Vagina (tissue), 2 donors: ENCODE results near the gene PLA2R1. TPM values are rescaled to one million over a fixed set of nuclear protein-coding genes. Genes with fewer than 3 reads are reported as not detected.

Experiments used
- DNase-seq, 2 donors: peaks; one replicate each; pipeline ENCODE4 v3.0.0-alpha.2; 2017; ENCODE audit errors: extremely low spot score in 2 of 2
- H3K27ac ChIP-seq: fragments of 200-600 bp; sonication (generic); one replicate; pipeline ENCODE4 v1.5.1; 2019
- H3K27me3 ChIP-seq: fragments of 200-600 bp; sonication (generic); one replicate; pipeline ENCODE4 v1.5.1; 2019
- H3K36me3 ChIP-seq, 2 donors: fragments of 200-600 bp; sonication (generic); one replicate each; pipeline ENCODE4 v1.5.1; 2017 to 2019
- H3K4me1 ChIP-seq: fragments of 200-600 bp; sonication (generic); one replicate; pipeline ENCODE4 v1.5.1; 2019
- H3K4me3 ChIP-seq, 2 donors: fragments of 200-600 bp; sonication (generic); 1 replicate in 1 of 2; 2 replicates in 1 of 2; pipeline ENCODE4 v1.5.1; 2016 to 2019
- H3K9me3 ChIP-seq: fragments of 200-600 bp; sonication (generic); one replicate; pipeline ENCODE4 v1.5.1; 2019
- POLR2A ChIP-seq, 2 donors: fragments of 450-650 bp; IDR thresholded peaks; one replicate each; pipeline ENCODE4 v1.6.1; 2017; ENCODE audit warnings: antibody characterized with exemption in 2 of 2, mild to moderate bottlenecking in 2 of 2, moderate library complexity in 2 of 2
- POLR2AphosphoS5 ChIP-seq, 2 donors: sonication (generic); formaldehyde crosslinking; IDR thresholded peaks; one replicate each; pipeline ENCODE4 v1.9.0; 2017; ENCODE audit warnings: antibody characterized with exemption in 2 of 2, mild to moderate bottlenecking in 2 of 2, low read depth in 1 of 2; ENCODE audit not compliant: insufficient read depth in 1 of 2
- intact Hi-C: fragments of 100-400 bp; cut with DNase I; formaldehyde crosslinking; loops from one replicate; pipeline ENCODE4 v1.15.1; 2023
- total RNA-seq: library from RNA; depleted of rRNA; stranded (reverse); fragments of >200 nt; gene quantifications from one replicate; pipeline ENCODE4 v1.2.3, GENCODE V29; 2016
- TF ChIP-seq, protein P1 (sequence below), 3 experiments: fragments of 450-650 bp in 2 of 3; fragments of 200-600 bp in 1 of 3; sonication (generic) in 1 of 3; IDR thresholded peaks; one replicate each; pipeline ENCODE4 v1.5.1; 2017 to 2019; ENCODE audit warnings: antibody characterized with exemption in 3 of 3, mild to moderate bottlenecking in 2 of 3, moderate library complexity in 2 of 3

Gene PLA2R1
- total RNA-seq, 1 donor from 2014 or later: 24.3 TPM

- no peak overlapping the region for H3K4me3 ChIP-seq
- intact Hi-C loops: no loop called here
- TF ChIP-seq, protein P1, sequence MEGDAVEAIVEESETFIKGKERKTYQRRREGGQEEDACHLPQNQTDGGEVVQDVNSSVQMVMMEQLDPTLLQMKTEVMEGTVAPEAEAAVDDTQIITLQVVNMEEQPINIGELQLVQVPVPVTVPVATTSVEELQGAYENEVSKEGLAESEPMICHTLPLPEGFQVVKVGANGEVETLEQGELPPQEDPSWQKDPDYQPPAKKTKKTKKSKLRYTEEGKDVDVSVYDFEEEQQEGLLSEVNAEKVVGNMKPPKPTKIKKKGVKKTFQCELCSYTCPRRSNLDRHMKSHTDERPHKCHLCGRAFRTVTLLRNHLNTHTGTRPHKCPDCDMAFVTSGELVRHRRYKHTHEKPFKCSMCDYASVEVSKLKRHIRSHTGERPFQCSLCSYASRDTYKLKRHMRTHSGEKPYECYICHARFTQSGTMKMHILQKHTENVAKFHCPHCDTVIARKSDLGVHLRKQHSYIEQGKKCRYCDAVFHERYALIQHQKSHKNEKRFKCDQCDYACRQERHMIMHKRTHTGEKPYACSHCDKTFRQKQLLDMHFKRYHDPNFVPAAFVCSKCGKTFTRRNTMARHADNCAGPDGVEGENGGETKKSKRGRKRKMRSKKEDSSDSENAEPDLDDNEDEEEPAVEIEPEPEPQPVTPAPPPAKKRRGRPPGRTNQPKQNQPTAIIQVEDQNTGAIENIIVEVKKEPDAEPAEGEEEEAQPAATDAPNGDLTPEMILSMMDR (IDR thresholded peaks at IDR 0.05): no peak
- TF ChIP-seq POLR2AphosphoS5 (IDR thresholded peaks at IDR 0.05; ENCODE audit: insufficient read depth in 1 of 2, low read depth in 1 of 2): no peak
- H3K9me3 ChIP-seq: no peaks in the 10 kb centered on the region
- no peaks in the 10 kb centered on the region for H3K27me3 ChIP-seq
- H3K27ac ChIP-seq: no peak overlapping the region
- H3K4me1 ChIP-seq: peaks cover 5% of the 10 kb centered on the region
- DNase-seq: no peak
- peaks cover 0 to 10% of the 10 kb centered on the region in 2 donors for H3K36me3 ChIP-seq
Measured at GRCh38 chr2:160036736-160037135, 25.7 kb downstream of the PLA2R1 start.

DNA sequence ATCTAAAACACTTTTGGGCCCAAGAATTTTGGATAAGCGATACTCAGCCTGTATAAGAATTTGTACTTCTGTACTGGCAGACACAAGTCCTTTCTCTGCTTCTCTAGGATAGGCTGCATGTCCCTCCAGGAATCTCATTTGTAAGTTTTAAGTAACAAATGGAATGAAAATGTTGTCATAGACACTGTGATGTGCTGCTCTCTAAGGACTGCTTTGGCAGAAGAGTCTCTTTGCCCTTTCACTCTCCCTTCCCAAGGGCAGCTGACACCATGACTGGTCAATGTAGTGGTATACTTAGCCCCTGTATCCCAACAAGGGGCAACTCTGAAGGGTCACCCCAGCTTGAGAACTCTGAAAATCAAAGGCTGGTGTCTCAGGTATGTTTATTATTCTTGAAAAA is 27.3 kb downstream of the PLA2R1 start:
- H3K4me3 ChIP-seq: no peak overlapping the region
- no peak overlapping the region for H3K27ac ChIP-seq
- no peaks in the 10 kb centered on the region for H3K27me3 ChIP-seq
- no peaks in the 10 kb centered on the region for H3K9me3 ChIP-seq
- H3K4me1 ChIP-seq: peaks cover 5% of the 10 kb centered on the region
- intact Hi-C loops: no loop called here
- DNase-seq: no peak
- peaks cover 0 to 10% of the 10 kb centered on the region in 2 donors for H3K36me3 ChIP-seq
- TF ChIP-seq POLR2AphosphoS5 (IDR thresholded peaks at IDR 0.05; ENCODE audit: insufficient read depth in 1 of 2, low read depth in 1 of 2) (no peak), POLR2A (IDR thresholded peaks at IDR 0.05) (no peak)
- TF ChIP-seq, protein P1 (IDR thresholded peaks at IDR 0.05): no peak

DNA sequence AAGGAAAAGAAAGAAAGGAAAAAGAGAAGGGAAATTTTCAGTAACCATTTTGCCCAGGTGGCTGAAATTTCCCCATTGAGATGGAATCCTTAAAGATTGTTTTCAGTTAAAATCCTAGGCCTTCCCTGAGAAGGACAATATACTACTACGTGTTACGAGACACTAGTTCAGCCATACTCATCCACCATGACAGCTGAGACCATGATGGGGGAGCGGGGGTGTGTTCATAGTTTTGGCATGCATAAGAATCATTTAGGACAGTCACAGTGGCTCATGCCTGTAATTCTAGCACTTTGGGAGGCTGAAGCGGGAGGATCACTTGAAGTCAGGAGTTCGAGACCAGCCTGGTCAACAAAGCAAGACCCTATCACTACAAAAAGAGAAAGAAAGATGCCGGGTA is 28.0 kb downstream of the PLA2R1 start:
- Histone ChIP-seq H3K9me3 (no peaks in the 10 kb centered on the region), H3K4me1 (peaks cover 5% of the 10 kb centered on the region), H3K27ac (no peak overlapping the region), H3K27me3 (no peaks in the 10 kb centered on the region), H3K4me3 (no peak overlapping the region), H3K36me3 (peaks cover 0 to 10% of the 10 kb centered on the region in 2 donors)
- DNase-seq: no peak
- TF ChIP-seq POLR2AphosphoS5 (IDR thresholded peaks at IDR 0.05; ENCODE audit: insufficient read depth in 1 of 2, low read depth in 1 of 2): no peak
- TF ChIP-seq, protein P1 (IDR thresholded peaks at IDR 0.05): no peak
- no peak for TF ChIP-seq POLR2A (IDR thresholded peaks at IDR 0.05)
- intact Hi-C loops: no loop called here

- intact Hi-C loops: no loop called here
- Histone ChIP-seq H3K4me1 (peaks cover 5% of the 10 kb centered on the region), H3K27me3 (no peaks in the 10 kb centered on the region), H3K9me3 (no peaks in the 10 kb centered on the region), H3K27ac (no peak overlapping the region), H3K36me3 (peaks cover 0 to 10% of the 10 kb centered on the region in 2 donors), H3K4me3 (no peak overlapping the region)
- TF ChIP-seq POLR2A (IDR thresholded peaks at IDR 0.05): no peak
- no peak for TF ChIP-seq POLR2AphosphoS5 (IDR thresholded peaks at IDR 0.05; ENCODE audit: insufficient read depth in 1 of 2, low read depth in 1 of 2)
- TF ChIP-seq, protein P1 (IDR thresholded peaks at IDR 0.05): no peak
- DNase-seq: no peak
Measured at GRCh38 chr2:160033732-160034392, 28.6 kb downstream of the PLA2R1 start.

DNA sequence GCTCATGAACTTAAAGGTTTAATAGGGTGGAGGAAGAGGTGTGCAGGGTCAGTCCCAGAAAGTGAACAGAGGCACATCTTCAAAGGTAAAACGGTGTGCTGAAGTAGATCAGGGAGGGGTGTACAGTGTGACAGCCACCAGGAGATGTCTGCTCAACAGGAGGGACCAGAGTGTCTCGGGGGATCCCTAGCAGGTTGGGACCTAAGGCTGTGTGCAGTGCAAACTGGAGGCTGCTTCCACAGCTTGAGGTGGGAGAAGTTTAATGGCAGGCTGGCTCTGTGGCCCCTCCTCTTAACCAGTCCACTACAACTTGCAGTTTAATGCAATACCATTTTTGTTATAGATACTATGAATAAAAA is 33.2 kb downstream of the PLA2R1 start:
- Histone ChIP-seq H3K4me3 (no peak overlapping the region), H3K27me3 (no peaks in the 10 kb centered on the region), H3K36me3 (peaks cover 0 to 11% of the 10 kb centered on the region in 2 donors), H3K4me1 (peaks cover 5% of the 10 kb centered on the region), H3K9me3 (no peaks in the 10 kb centered on the region), H3K27ac (no peak overlapping the region)
- intact Hi-C loops: no loop called here
- TF ChIP-seq POLR2A (IDR thresholded peaks at IDR 0.05) (no peak), POLR2AphosphoS5 (IDR thresholded peaks at IDR 0.05; ENCODE audit: insufficient read depth in 1 of 2, low read depth in 1 of 2) (no peak)
- TF ChIP-seq, protein P1 (IDR thresholded peaks at IDR 0.05): no peak
- DNase-seq: no peak
